SKM-1 treated with dmso at 0.1 percent for 144 hours (cell line): ENCODE measurements around the gene REV3L.
"Not testable (repeated sequence)": the region's sequence is repeated elsewhere in the genome, so short reads cannot be mapped to it uniquely, and the experiment has no call there.

Experiments
- DNase-seq: peaks from one replicate; lab custom pipeline; 2025; ENCODE audit not compliant: unreplicated experiment; lab: John Stamatoyannopoulos, UW

REV3L gene

DNA sequence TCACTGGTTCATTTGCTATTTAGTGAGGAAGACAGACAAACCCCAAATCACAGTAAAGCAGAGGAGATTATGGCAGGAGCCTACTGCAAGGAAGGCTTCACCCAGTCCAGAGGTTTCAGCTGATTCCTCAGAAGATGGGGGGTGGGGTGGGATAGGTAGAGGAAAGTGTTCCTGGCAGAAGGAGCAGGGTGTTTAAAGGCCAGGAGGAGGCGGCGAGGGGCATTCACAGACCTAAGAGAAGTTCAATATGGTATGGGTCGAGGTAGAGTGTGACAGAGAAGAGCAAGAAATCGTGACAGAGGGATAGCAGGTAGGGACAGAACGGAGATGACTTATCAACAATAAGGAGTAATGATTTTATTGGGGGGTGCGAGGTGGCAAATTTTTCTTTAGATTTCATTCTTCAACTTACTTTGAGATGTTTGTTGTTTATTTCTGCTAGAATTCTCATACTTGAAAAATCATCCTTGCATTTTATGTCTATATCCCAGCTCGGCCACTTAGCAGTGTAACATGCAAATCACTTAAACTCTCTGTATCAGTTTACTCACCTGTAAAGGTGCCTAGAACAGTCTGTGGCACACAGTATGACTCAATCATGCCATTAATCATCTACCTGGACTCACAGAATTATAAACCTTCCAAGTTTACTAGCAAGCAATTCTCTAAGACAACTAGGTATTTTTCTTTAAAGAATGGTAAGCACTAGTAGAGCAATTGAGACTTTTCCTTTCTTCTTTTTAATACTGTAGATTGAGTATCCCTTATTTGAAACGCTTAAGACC lies 176.7 kb downstream of the REV3L start:
- no peak for DNase-seq

DNA sequence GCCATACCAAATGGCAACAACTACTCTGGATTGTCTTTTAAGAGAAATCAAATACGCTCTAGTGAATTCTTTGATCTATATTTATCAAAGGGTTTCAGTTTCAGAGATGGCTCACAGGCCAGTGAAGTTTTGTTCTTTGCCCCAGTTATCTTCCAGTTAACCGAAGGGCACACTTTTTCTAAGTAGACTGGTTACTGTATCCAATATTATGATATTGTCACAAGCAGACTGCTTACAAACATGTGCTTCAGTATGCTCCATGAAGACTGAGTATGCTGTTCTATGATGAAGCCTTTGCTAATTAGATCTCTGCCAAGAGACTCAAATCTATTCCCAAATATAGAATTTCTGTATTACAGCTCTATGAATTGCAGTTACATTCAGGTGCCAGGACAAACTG lies 181.1 kb downstream of the REV3L start:
- no peak for DNase-seq

DNA sequence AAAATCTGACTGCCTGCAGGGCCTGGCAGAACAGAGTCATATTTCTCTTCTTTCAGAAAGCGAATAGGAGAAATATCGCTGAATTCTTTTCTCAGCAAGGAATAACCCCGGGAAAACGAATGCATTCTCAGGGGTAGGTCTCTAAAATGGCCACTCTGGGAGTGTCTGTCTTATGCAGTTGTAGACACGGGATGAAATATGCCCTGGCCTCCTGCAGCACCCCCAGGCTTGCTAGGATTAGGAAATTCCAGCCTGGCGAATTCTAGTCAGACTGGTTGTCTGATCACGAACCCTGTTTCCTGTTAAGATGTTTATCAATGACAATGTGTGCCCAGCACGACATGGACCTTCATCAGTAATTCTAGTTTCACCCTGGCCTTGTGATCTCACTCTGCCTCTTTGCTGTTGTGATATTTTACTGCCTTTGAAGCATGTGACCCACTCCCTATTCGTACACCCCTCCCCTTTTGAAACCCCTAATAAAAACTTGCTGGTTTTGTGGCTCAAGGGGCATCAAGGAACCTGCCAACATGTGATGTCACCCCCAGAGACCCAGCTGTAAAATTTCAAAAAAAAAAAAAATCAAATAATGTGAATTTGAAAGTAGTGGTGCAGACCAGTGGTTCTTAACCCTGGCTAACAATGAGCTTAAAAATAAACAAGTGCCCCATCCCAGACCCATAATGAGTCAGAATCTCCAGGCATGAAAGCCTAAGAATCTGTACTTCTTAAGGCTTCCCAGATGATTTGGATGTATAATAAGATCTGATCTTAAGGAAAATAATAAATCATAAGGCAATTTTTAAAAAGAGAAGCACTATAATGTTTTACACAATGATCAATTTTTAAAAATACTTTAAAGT lies 181.8 kb downstream of the REV3L start:
- DNase-seq: not testable (repeated sequence)

DNA sequence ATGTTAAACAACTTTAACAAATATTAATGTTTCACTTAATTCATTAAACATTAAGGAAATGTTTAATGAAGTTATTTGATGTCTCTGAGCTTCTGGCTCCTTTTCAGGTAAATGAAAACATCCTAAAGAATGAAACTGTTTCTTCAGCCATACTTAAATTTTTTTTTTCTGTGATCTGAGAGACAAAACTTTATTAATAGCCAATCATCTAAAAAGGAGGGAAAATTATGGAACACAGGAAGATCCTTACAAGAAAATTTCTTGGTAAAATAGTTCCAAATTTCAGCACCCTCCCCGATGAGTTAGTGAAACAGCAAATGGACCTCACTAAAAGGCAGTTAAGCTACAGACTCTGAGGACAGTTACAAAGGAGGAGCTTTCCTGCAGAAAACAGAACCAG lies 185.2 kb downstream of the REV3L start:
- DNase-seq: no peak

DNA sequence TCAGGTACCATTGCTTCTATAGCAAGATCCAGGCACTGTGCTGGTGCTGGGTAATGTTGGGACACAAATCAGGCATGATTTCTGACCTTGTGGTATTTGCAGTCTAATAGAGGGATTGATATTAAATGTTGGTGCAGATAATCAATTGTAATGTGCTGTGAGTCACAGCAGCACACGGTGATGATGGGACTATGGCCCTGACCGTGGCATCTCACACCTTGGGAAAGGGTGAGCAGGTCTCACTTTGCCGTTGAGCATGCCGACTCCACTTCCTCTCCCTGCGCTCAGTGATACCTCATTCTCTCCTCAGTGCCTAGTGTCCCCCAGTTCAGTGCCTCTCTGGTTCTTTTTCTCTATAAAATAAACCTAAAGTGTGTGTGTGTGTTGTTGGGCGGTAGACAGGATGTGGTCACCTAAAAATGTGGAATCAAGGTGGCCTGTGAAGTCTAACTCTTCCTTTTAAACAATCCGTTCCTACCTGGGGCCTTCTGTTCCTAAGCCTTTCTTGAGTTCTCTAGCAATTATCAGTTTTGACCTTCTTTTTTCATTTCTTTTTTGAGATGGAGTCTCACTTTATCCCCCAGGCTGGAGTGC lies 188.5 kb downstream of the REV3L start:
- DNase-seq: no peak

DNA sequence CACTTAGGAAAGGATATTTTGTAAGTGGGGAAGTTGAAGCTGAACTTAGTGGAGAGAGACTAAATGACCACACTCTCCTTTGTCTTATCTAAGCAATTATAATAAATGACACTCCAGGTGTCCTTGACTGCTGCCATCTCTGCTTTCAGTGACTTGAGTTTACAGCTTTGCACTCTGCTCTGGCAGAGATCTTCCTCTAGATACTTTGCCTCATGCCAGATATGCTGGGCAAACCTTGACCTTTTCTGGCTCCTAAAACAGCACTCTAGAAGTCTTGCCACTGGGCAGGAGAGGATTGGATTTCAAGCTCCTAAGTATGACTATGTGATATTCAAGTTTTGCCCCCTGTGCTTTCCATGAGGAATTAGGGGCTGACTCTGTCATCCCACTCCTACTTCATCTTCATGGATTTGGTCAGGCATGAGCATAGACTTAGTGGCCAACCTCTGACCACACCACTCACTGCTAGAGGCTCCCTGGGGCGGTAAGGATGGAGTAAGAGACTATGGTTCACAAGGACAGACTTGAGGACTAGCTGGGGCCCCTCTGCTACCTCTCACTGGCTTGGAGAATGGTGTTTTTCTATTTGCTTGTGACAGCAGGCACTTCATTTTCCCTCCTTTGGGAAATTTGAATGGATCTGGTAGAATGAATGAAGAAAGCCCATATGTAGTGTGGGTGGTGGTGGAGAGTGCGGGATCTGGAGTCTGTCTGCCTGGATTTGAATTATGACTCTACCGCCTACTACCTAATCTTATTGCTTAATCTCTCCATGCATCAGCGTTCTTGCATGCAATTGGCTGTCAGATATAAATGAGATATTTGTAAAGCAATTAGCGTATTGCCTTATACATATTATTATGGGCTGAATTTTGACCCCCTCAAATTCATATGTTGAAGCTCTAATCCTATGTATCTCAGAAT lies 191.4 kb downstream of the REV3L start:
- no peak for DNase-seq

DNA sequence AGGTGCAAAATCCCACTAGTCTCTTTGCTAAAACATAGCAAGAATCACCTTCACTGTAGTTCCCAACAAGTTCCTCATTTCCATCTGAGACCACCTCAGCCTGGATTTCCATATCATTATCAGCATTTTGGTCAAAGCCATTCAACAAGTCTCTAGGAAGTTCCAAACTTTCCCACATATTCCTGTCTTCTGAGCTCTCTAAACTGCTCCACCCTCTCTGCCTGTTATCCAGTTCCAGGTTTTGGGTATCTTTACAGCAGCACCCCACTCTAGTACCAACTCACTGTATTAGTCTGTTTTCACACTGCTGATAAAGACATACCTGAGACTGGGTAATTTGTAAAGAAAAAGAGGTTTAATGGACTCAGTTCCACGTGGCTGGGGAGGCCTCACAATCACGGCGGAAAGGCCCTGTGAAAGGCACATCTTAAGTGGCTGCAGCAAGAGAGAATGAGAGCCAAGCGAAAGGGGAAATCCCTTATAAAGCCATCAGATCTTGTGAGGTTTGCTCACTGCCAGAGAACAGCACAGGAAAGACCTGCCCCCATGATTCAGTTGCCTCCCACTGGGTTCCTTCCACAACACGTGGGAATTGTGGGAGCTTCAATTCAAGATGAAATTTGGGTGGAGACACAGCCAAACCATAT lies 192.2 kb downstream of the REV3L start:
- not testable (repeated sequence) for DNase-seq

DNA sequence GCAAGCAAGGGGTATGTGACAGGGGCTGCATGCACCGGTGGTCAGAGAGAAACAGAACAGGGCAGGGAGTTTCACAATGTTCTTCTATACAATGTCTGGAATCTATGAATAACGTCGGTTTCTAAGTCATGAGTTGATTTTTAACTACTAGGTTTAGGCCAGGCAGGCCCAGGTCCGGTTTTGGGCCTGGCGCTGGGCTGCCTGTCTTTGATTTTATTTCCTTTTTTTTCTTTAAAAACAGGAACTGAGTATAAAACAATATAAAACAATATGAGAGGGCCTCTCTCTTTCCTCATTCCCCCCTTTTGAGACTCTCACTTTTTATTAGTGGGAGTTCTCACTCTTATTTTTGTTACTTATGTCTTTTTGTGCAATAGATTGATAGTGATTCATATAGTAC lies 198.7 kb downstream of the REV3L start:
- not testable (repeated sequence) for DNase-seq

DNA sequence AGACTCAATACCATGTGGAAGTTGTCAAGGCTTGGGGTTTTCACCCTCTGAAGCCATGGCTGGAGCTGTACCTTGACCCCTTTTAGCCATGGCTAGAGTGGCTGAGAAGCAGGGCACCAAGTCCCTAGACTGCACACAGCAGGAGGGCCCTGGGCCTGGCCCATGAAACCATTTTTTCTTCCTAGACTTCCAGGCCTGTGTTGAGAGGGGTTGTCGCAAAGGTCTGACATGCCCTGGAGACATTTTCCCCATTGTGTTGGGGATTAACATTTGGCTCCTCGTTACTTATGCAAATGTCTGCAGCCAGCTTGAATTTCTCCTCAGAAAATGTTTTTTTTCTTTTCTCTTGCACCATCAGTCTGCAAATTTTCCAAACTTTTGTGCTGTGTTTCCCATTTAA lies 199.3 kb downstream of the REV3L start:
- no peak for DNase-seq

DNA sequence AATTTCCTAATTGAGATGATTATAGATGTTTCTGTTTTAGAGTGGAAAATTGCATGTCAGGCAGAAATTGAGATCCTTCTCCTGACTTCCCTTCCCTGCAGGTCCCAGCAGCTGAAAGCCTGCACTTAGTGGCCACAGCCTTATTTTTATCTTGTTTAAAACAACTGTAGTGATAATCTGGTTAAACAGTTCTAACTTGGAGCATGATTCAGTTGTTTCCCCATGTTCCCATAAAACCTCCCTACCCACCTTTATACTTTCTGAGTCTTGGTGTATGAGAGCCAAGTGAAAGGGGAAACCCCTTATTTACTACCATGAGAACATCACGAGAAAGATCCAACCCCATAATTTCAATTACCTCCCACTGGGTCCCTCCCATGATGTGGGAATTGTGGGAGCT lies 200.5 kb downstream of the REV3L start:
- DNase-seq: no peak

DNA sequence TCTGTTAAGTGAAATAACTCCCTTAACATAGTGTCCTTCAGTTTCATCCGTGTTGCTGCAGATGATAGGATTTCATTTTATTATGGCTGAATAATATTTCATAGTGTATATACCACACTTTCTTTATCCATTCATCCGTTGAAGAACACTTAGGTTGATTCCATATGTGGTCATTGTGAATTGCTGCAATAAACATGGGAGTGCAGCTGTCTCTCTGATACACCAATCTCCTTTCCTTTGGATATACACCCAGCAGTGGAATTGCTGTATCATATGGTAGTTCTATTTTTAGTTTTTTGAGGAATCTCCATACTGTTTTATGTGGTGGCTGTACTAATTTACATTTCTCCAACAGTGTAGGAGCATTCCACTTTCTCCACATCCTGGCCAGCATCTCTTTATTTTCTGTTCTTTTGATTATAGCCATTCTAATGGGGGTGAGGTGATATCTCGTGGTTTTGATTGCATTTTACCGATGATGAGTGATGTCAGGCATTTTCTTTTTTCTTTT lies 202.5 kb downstream of the REV3L start:
- DNase-seq: no peak

DNA sequence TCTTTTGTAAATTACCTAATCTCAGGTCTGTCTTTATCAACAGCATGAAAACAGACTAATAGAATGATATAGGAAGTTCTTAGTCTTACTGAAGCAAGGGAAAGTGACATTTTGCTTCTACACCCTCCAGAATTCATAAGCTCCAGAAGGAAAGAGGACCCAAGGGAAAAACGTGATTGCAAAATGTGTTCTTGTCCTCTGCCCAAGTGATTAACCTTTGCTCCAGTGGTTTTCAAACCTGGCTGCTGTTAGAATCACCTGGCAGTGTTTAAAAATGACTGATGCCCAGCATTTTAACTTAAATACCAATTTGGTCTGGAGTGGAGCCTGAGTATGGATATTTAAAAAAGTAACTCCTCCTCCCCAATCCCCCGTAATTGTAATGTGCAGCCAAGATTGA lies 204.3 kb downstream of the REV3L start:
- DNase-seq: no peak

DNA sequence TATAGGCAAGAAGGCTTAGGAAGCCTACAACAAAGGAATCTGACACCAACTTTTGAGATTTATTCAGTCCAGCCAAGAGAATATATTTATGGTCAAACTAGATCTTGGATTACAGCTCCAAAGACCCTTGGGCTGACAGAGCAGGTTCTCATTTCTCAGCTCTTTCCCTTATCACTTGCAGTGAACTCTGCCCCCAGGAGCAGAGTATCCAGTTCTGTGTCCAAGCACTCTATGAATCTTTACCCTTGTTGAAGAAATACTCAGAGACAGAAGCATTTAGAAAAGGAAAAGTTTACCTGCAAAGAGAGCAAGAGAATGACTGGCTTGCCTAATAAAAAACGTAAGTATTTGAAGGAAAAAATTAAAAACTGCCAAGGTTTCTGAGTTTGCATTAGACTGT lies 205.2 kb downstream of the REV3L start:
- DNase-seq: no peak

DNA sequence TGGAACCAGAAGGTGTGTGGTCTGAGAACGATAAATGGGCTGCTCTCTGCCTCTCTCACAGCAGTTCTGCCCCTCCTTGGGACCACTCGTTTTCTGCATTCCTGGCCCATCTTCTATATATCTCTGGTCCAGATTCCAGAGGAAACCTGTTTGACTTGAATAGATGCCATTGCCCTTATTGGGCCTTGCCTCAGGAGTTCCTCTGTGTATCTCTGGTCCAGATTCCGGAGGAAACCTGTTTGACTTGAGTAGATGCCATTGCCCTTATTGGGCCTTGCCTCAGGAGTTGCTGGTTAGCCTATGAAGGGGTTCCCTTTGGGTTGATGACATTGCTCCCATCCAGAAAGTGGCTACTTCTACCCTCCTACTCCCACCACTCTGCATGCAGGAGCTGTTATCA lies 206.3 kb downstream of the REV3L start:
- no peak for DNase-seq

DNA sequence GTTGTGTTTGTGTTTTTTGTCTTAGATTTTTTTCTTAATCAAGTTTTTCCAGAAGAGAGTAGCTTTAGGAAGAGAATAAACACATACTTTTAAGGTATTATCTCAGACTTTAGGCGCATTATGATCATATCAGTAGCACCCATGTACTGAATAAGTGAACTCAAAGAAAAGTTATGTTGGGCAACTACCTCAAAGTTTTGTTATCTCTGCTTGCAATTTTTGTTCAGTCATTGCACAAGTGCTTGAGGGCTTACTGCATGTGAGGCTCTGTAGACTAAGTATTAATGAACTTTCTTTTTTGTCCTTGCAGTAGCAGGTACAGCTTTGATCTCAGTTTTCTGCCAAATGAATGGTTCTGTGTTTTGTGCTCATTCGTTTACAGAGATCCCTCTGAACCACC lies 206.7 kb downstream of the REV3L start:
- no peak for DNase-seq

DNA sequence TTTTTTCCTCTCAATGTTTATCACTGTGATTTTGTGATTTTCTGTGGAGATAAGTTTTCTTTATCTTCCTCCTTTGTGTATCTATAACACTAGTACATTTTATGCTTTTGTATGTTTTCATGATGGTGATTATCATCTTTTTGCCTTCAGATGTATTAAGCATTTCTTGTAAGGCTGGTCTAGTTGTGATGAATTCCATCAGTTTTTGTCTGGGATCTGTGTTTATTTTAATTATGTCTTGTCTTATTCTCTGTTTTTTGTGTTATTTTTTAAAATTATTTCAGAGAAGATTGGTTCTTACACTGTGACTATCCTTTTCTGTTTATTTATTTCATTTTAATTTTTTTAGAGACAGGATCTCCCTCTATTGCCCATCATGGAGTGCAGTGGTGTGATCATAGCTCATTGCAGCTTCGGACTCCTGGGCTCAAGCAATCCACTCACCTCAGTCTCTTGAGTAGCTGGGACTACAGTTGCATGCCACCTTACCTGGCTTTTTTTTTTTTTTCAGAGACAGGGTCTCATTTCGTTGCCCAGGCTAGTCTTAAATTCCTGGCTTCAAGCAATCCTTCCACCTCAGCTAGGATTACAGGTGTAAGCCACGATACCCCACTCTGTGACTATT lies 208.3 kb downstream of the REV3L start:
- no peak for DNase-seq

DNA sequence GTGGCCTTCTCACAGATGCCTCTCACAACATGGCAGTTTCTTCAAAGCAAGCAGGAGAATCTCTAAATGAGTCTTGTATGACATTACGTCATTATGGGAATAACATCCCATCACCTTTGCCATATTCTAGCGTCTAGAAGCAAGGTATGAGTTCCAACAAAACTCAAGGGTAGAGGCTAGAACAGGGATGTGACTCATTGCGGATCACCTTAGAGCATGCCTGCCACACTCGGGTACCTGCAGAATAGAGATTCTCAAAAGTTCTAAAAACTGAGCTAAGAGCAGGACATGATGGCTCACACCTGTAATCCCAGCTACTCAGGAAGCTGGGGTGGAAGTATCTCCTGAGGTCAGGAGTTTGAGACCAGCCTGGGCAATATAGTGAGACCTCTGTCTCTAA lies 212.9 kb downstream of the REV3L start:
- DNase-seq: no peak

DNA sequence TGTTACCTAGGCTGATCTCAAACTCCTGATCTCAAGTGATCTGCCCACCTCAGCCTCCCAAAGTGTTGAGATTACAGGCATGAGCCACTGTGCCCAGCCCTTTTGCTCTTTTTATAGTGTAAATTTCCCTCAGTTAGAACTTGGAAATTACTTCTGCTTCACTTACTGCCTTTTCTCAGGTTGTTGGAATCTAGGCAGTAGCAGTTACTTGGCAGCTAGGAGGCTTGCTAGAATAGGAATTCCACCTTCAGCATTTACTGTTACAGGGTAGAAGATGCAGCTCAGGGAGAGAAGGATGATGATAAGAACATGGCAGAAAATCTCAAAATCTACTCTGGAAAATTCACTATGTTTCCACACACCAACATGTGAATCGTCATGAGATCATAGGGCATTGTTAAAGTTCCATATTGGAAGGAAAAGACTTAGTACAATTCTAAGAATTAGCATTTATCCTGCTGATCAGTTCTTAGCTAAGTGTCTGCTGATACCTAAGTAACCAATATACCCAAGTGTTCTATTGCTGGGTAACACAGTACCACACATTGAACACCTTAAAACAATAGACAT lies 213.5 kb downstream of the REV3L start:
- DNase-seq: no peak

DNA sequence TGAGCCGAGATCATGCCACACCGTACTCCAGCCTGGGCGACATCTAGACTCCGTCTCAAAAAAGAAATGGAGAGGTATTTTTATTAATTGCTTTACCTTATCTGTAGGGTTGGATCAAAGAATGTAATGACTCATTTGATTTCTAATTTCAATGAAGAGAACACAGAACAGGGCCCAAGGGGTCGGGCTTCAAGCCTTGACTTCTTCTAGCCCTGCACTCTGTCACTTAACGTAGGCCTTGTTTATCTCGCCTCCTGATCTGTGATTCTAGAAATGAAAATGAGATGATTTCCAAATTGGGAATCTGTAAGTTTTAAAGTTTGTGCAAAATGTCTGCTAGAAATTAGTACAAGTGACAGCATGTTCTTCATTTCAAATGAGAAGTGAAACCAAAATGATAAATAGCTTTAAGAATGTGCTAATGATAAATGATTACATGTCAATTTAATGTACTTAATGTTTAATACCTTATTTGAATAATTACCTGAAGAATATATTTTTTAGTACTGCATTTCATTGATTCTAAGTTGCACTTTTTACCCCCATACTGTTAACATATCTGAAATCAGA lies 215.2 kb downstream of the REV3L start:
- DNase-seq: no peak
